Right lobe of liver (tissue), 6 donors: Measurements from ENCODE around the gene TAS1R3. TPM values are rescaled to one million over a fixed set of nuclear protein-coding genes. Genes with fewer than 3 reads are reported as not detected.

Experiments used
- ATAC-seq, 4 donors: fragments of 200-7000 bp; cut with Tn5 transposase; one replicate each; pipeline ENCODE4 v1.9.1; 2020; ENCODE audit warnings: mild to moderate bottlenecking in 4 of 4, moderate library complexity in 4 of 4
- DNase-seq, 3 donors: peaks; one replicate each; pipeline ENCODE4 v3.0.0-alpha.2; 2020
- H3K27ac ChIP-seq, 3 donors: fragments of 200-600 bp; one replicate each; pipeline ENCODE4 v1.8.0; 2022
- H3K27me3 ChIP-seq, 2 donors: fragments of 200-600 bp; one replicate each; pipeline ENCODE4 v1.8.0; 2022
- H3K36me3 ChIP-seq, 4 donors: fragments of 200-600 bp; sonication (generic) in 1 of 4; one replicate each; pipeline versions ENCODE4 v1.5.1 to v1.8.0; 2017 to 2022; ENCODE audit warnings: control low read depth in 1 of 4
- H3K4me1 ChIP-seq, 4 donors: fragments of 200-600 bp; sonication (generic) in 1 of 4; one replicate each; pipeline versions ENCODE4 v1.5.1 to v1.8.0; 2017 to 2022; ENCODE audit warnings: control low read depth in 1 of 4
- H3K4me3 ChIP-seq, 3 donors: fragments of 200-600 bp; one replicate each; pipeline ENCODE4 v1.8.0; 2022
- H3K9me3 ChIP-seq, 4 donors: fragments of 200-600 bp; sonication (generic) in 1 of 4; one replicate each; pipeline versions ENCODE4 v1.5.1 to v1.8.0; 2017 to 2022; ENCODE audit warnings: control low read depth in 1 of 4
- POLR2A ChIP-seq: fragments of 450-650 bp; IDR thresholded peaks from one replicate; pipeline ENCODE4 v1.6.1; 2017; ENCODE audit warnings: antibody characterized with exemption, mild to moderate bottlenecking
- WGBS: methylation state at CpG from one replicate; pipeline ENCODE4 v1.1.6; 2018; ENCODE audit warnings: low coverage, low lambda C conversion rate; ENCODE audit not compliant: insufficient coverage; ENCODE audit errors: missing lambda C conversion rate; 5-methylcytosine and 5-hydroxymethylcytosine counted together
- intact Hi-C, 2 donors: fragments of 100-400 bp; cut with DNase I; formaldehyde crosslinking; loops; one replicate each; pipeline versions ENCODE4 v1.11.2 to v1.14.1; 2022
- total RNA-seq, 6 experiments: library from RNA; depleted of rRNA in 2 of 6; stranded (reverse); fragments of >200 nt in 2 of 6; fragmentation: NEBNext Ultra II Directional in 3 of 6; extraction: Animal tissue kit (Norgen Biotek cat#: 25700) in 3 of 6; gene quantifications; one replicate each; pipeline versions ENCODE4 v1.1.0 to v1.2.4, GENCODE V29; 2016 to 2023
- TF ChIP-seq, protein P1 (sequence below), 4 donors: fragments of 200-600 bp in 3 of 4; fragments of 450-650 bp in 1 of 4; IDR thresholded peaks; one replicate each; pipeline versions ENCODE4 v1.5.1 to v1.8.0; 2016 to 2022; ENCODE audit warnings: antibody characterized with exemption in 4 of 4, mild to moderate bottlenecking in 2 of 4
- donor health status: DM: no; HTN: yes; CAD: no.
- donor health status: DM: no; HTN: no; CAD: no.
- donor health status: DM: no; HTN: no; CAD: no.
- donor health status: DM: no; HTN: yes; CAD: no.
- donor health status: DM: no; HTN: yes; CAD: no.

The TAS1R3 gene
- total RNA-seq, 6 experiments from 2014 or later, result 0.10 to 2.7 (median 0.33) TPM

GRCh38 chr1:1318777-1319645 lies 12.1 kb upstream of the TAS1R3 start:
- WGBS, result 83% methylated on average over 8 of the region's 36 CpGs
- intact Hi-C loops, result no loop called here
- no peaks in the 10 kb centered on the region for H3K9me3 ChIP-seq
- H3K4me3 ChIP-seq, result no peak overlapping the region
- no peaks in the 10 kb centered on the region for H3K27me3 ChIP-seq
- TF ChIP-seq POLR2A, result no peak
- TF ChIP-seq, protein P1, sequence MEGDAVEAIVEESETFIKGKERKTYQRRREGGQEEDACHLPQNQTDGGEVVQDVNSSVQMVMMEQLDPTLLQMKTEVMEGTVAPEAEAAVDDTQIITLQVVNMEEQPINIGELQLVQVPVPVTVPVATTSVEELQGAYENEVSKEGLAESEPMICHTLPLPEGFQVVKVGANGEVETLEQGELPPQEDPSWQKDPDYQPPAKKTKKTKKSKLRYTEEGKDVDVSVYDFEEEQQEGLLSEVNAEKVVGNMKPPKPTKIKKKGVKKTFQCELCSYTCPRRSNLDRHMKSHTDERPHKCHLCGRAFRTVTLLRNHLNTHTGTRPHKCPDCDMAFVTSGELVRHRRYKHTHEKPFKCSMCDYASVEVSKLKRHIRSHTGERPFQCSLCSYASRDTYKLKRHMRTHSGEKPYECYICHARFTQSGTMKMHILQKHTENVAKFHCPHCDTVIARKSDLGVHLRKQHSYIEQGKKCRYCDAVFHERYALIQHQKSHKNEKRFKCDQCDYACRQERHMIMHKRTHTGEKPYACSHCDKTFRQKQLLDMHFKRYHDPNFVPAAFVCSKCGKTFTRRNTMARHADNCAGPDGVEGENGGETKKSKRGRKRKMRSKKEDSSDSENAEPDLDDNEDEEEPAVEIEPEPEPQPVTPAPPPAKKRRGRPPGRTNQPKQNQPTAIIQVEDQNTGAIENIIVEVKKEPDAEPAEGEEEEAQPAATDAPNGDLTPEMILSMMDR (IDR thresholded peaks at IDR 0.05), result no peak
- peaks cover 0 to 15% (median 9%) of the 10 kb centered on the region in 4 donors for H3K36me3 ChIP-seq
- peaks cover 0 to 22% (median 0%) of the 10 kb centered on the region in 4 donors for H3K4me1 ChIP-seq
- ATAC-seq, result no peak
- DNase-seq, result no peak
- no peak overlapping the region for H3K27ac ChIP-seq

GRCh38 chr1:1319646-1319941 lies 11.5 kb upstream of the TAS1R3 start:
- Histone ChIP-seq H3K27me3 (no peaks in the 10 kb centered on the region), H3K36me3 (peaks cover 0 to 9% (median 4%) of the 10 kb centered on the region in 4 donors), H3K9me3 (no peaks in the 10 kb centered on the region), H3K4me3 (no peak overlapping the region), H3K4me1 (peaks cover 0 to 22% (median 0%) of the 10 kb centered on the region in 4 donors), H3K27ac (no peak overlapping the region)
- ATAC-seq, result no peak
- TF ChIP-seq, protein P1 (IDR thresholded peaks at IDR 0.05), result no peak
- TF ChIP-seq POLR2A, result no peak
- WGBS, result 88% methylated on average over 10 of the region's 13 CpGs
- intact Hi-C loops, result no loop called here
- DNase-seq, result no peak

DNA sequence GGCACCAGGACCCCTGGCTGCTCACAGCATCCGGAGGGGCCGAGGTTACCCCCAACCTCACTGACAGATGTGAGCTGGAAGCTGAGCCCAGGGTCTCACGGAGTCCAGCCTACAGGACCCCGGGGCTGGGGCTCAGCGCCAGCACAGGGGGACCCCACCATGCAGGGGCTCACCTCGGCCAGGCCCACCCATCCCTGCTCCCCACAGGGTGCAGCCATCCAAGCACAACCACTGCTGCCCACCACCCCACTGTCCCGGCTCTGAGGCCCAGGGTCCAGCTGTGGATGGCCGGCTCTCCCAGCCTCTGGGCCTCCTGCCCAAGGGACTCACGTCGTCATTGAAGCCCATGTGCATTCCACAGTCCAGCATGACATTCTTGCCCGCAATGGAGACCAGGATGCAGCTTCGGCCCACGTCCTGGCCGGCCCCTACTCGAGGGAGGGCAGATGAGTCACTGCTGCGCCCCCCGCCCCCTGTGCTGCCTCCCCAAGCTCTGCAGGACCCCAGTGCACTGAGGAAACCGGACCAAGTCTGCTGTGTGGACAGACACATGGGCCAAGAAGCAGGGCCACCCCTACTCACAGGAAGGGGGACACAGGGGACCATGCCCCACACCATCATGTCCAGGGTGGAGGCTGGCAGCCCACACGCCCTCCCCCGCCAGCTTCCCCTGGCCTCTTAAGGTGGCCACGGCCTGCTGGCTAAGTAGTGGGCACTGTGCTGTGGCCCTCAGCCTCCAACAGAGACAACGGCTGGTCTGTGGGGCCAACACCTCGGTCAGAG lies 10.2 kb upstream of the TAS1R3 start:
- no peak for ATAC-seq
- no peak for TF ChIP-seq POLR2A
- TF ChIP-seq, protein P1 (IDR thresholded peaks at IDR 0.05), result no peak
- DNase-seq, result no peak
- 78% methylated on average over 6 of the region's 23 CpGs for WGBS
- H3K9me3 ChIP-seq, result no peaks in the 10 kb centered on the region
- no peak overlapping the region for H3K4me3 ChIP-seq
- peaks cover 0 to 9% (median 1%) of the 10 kb centered on the region in 4 donors for H3K36me3 ChIP-seq
- peaks cover 0 to 28% (median 0%) of the 10 kb centered on the region in 4 donors for H3K4me1 ChIP-seq
- no peaks in the 10 kb centered on the region for H3K27me3 ChIP-seq
- intact Hi-C loops, result no loop called here
- H3K27ac ChIP-seq, result no peak overlapping the region

GRCh38 chr1:1321477-1321876 lies 9.6 kb upstream of the TAS1R3 start:
- H3K4me1 ChIP-seq, result peaks cover 0 to 34% (median 0%) of the 10 kb centered on the region in 4 donors
- peaks cover 0 to 9% (median 1%) of the 10 kb centered on the region in 4 donors for H3K36me3 ChIP-seq

More at GRCh38 chr1:1321477-1321876, 9.6 kb upstream of the TAS1R3 start:
- intact Hi-C loops, result no loop called here
- Histone ChIP-seq H3K9me3 (no peaks in the 10 kb centered on the region), H3K27me3 (no peaks in the 10 kb centered on the region), H3K4me3 (no peak overlapping the region), H3K27ac (no peak overlapping the region)
- ATAC-seq, result no peak
- no CpG with 5 or more reads among the region's 8 CpGs for WGBS
- DNase-seq, result no peak
- TF ChIP-seq, protein P1 (IDR thresholded peaks at IDR 0.05), result no peak
- no peak for TF ChIP-seq POLR2A
